GM15510 (cell line): Measurements from ENCODE around the gene TBC1D10B.

Experiments used
- POLR2A ChIP-seq: IDR thresholded peaks from 3 replicates; pipeline ENCODE4 v1.6.1; 2011; ENCODE audit warnings: borderline replicate concordance; ENCODE audit not compliant: insufficient read length; ENCODE audit errors: extremely low read depth

Gene TBC1D10B

DNA sequence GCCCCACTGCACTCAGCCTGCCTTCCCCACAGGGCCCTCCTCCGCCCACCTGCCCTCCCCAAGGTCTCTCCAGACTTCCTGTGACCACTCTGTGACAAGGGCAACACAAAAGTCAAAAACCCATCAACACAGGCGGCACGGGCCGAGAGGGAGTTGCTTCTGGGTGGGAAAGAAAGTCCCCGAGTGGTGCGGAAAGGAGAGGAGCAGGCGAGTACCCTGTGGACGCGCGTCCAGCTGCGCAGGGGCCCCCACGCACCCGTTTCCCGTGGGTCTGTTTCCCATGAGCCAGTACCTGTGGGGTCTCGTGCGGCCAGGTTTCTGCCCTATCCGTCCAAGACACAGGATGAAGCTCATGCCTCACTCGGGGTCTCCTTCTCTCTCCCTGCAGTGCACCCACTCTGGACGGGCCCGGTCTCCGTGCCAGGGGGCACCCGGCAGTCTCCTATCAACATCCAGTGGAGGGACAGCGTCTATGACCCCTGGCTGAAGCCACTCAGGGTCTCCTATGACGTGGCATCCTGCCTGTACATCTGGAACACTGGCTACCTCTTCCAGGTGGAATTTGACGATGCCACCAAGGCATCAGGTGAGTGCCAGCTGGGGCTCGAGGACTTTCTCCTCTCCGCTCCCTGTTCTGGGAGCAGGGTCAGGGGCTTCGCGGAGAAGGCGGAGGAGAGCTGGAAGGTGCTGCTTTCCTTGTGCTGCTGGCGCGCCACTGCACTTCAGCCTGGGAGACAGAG, 27.4 kb downstream of the TBC1D10B start:
- TF ChIP-seq POLR2A = no peak

DNA sequence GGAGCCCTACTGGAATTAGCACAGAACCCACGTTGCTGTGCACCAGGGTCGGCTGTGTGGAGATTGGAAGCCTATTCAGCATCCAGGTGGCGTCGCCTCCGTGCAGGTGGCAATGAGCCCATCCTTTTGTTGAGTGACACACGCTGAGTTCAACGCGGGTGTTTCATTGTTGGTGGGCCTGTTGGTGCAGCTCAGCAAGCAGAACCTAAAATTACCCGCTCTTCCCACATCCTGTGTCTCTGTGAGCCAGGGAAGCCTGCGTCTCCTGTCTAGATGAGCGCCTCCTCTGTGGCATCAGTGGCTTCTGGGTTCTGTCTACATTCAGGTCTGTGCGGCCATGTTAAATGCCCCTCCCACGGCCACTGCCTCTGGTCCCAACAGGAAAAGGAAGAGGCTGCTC, 29.7 kb downstream of the TBC1D10B start:
- no peak for TF ChIP-seq POLR2A

DNA sequence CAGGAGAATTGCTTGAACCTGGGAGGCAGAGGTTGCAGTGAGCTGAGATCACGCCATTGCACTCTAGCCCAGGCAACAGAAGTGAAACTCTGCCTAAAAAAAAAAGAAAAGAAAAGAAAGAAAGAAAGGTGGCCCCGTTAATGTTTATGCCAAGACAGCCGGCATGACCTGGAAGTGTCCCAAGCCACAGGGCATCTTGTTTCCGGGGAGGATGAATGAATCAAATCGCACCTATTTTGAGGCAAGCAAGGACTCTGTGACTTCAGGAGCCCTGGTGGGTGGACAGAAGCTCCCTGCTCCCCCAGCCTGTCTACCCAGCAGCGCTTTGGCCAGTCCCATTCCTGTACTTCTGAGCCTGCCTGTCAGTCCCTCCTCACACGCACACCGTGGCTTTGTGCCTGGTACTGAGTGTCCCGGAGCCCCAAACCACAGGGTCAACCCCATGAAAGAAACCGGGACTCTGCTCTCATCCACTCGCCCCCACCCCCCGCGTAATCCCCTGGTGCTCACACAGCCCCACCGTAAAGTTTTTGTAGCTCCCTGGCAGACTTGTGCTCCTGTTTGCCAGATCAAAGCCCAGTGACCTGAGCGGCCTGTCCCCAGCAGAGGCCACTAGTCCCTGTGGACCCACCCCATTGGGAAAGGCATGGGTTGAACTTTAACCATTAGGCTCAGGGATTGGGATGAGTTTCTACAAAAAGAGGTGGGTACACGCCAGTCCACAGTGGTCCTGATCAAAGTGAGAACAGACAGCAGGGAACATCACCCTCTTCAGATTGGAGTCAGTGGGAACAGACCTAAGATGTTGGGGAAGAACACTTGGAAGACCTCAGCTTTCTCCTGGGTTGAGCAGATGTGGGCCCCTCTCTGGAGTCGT, 34.5 kb downstream of the TBC1D10B start:
- TF ChIP-seq POLR2A = no peak

DNA sequence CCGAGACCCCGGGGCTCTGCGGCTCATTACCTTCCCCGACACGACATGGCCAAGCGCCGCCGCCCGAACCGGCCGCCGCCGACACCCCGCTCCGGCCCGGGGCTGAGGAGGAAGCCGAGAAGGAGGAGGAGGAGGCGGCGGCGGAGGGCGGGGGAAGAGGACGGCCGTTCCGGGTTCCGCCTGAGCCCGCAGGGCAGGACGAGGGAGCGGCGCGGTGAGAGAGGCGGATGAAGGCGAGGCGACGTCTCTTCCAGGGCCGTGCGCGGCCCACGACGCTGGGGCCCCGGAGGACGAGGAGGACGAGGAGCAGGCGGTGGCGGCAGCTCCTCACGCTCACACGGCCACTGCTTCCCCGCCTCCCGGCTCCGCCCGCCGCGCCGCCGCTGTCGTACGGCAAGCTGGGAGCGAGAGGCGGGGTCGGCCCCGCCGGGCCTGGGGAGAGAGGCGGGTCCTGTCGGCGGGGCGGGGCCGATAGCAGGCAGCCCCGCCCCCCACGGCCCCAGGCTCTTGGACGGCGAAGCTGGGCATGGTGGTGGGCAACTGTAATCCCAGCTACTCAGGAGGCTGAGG, 35.2 kb downstream of the TBC1D10B start:
- peak; percentile 59 for TF ChIP-seq POLR2A

DNA sequence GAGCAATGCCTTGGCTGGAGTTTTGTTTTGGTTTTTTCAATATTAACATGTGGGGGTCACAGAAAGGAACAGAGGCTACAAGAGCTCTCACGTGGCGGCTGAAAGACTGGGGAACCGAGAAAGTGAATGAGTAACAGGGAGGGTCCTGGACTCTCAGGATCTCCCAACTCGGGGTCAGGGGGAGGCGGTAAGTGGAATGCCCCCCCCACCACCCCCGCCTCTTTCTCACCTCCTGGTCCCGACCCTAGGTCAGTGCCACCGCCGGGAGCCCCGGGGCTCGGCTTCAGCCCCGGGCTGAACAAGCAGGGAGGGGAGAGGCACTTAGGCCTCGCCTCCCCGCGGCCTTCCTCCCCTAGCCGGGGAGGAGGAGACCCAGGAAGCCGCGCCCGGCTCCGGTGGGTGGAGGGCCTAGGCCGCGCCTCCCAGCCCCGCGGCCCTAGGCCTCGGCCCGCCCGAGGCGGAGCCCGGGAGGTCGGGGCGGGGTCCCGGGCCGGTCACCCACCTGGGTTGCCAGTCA, 35.8 kb downstream of the TBC1D10B start:
- TF ChIP-seq POLR2A = peak; percentile 22
